OCI-LY3 (cell line): ENCODE data around the gene CACNA1C.

Experiments
- H2AFZ ChIP-seq: fragments of 200-600, 300-600 bp; shearing (Covaris generic); 2 replicates; pipeline ENCODE4 v1.6.0; 2014; ENCODE audit warnings: antibody characterized with exemption, low read depth, low read length
- H3K27ac ChIP-seq: fragments of 200-600, 300-600 bp; sonication (generic); 2 replicates; pipeline ENCODE4 v1.5.1; 2014; ENCODE audit warnings: mild to moderate bottlenecking, low read length, moderate library complexity, mixed read lengths
- H3K27me3 ChIP-seq: fragments of 200-600, 300-600 bp; sonication (generic); 2 replicates; pipeline ENCODE4 v1.6.1; 2014; ENCODE audit warnings: low read depth, low read length, mixed read lengths
- H3K36me3 ChIP-seq: fragments of 200-600, 300-600 bp; sonication (generic); replicated peaks from 2 replicates; pipeline ENCODE3; 2014; ENCODE audit warnings: low read depth, low read length, mixed read lengths
- H3K4me1 ChIP-seq: fragments of 300-600, 200-600 bp; sonication (generic); 2 replicates; pipeline ENCODE4 v1.6.1; 2014; ENCODE audit warnings: low read length, mixed read lengths
- H3K4me2 ChIP-seq: fragments of 200-600, 300-600 bp; sonication (generic); 2 replicates; pipeline ENCODE4 v1.6.1; 2014; ENCODE audit warnings: low read length, mixed read lengths
- H3K4me3 ChIP-seq: fragments of 300-600, 200-600 bp; sonication (generic); 2 replicates; pipeline ENCODE4 v1.5.1; 2014; ENCODE audit warnings: antibody characterized with exemption, mild to moderate bottlenecking, low read length, moderate library complexity
- H3K79me2 ChIP-seq: fragments of 300-600, 200-600 bp; shearing (Covaris generic); 2 replicates; pipeline ENCODE4 v1.6.1; 2014; ENCODE audit warnings: mild to moderate bottlenecking, low read length, mixed read lengths
- H3K9ac ChIP-seq: fragments of 300-600, 200-600 bp; shearing (Covaris generic); 2 replicates; pipeline ENCODE4 v1.6.0; 2014; ENCODE audit warnings: mild to moderate bottlenecking, low read length, moderate library complexity
- H3K9me3 ChIP-seq: fragments of 200-600, 300-600 bp; shearing (Covaris generic); 2 replicates; pipeline ENCODE4 v1.6.1; 2014; ENCODE audit warnings: low read length, mixed read lengths; ENCODE audit not compliant: insufficient read depth
- H4K20me1 ChIP-seq: fragments of 200-600, 300-600 bp; sonication (generic); 2 replicates; pipeline ENCODE4 v1.6.1; 2016; ENCODE audit warnings: low read length, mixed read lengths; ENCODE audit not compliant: insufficient read depth
- CTCF ChIP-seq: fragments of 200-600, 300-600 bp; sonication (generic); IDR thresholded peaks from 2 replicates; pipeline ENCODE4 v1.5.1; 2014; ENCODE audit warnings: antibody characterized with exemption, low read length, low read depth
- EZH2phosphoT487 ChIP-seq: fragments of 200-600 bp; shearing (Covaris generic); IDR thresholded peaks from 2 replicates; pipeline ENCODE4 v1.6.1; 2018; ENCODE audit warnings: antibody characterized with exemption, mixed run types, low read depth

CACNA1C gene

GRCh38 chr12:2355604-2356003 lies 302.8 kb downstream of the CACNA1C start:
- Histone ChIP-seq H3K27ac (no peak overlapping the region), H3K36me3 (no peaks in the 10 kb centered on the region), H3K79me2 (no peaks in the 10 kb centered on the region), H2AFZ (no peak overlapping the region), H3K27me3 (peaks cover 27% of the 10 kb centered on the region), H3K9me3 (no peaks in the 10 kb centered on the region), H3K4me1 (0 out of 2 replicates have a peak, but pooled peaks cover 6% of the 10 kb centered on the region), H3K4me2 (no peak overlapping the region), H3K4me3 (no peak overlapping the region), H4K20me1 (no peaks in the 10 kb centered on the region), H3K9ac (no peak overlapping the region)
- TF ChIP-seq EZH2phosphoT487 (no peak), CTCF (no peak)

- TF ChIP-seq EZH2phosphoT487 (no peak), CTCF (no peak)
Observed at GRCh38 chr12:2356601-2357125, 303.9 kb downstream of the CACNA1C start.

GRCh38 chr12:2358986-2359658 lies 306.3 kb downstream of the CACNA1C start:
- H3K4me3 ChIP-seq: no peak overlapping the region
- no peak overlapping the region for H3K4me2 ChIP-seq
- TF ChIP-seq EZH2phosphoT487: no peak
- TF ChIP-seq CTCF: peak; percentile 28
- no peak overlapping the region for H2AFZ ChIP-seq
- H3K36me3 ChIP-seq: no peaks in the 10 kb centered on the region
- no peak overlapping the region for H3K9ac ChIP-seq
- H3K9me3 ChIP-seq: no peaks in the 10 kb centered on the region
- H3K4me1 ChIP-seq: 0 out of 2 replicates have a peak, but pooled peaks cover 6% of the 10 kb centered on the region
- peaks cover 13% of the 10 kb centered on the region for H3K27me3 ChIP-seq
- H3K27ac ChIP-seq: no peak overlapping the region
- no peaks in the 10 kb centered on the region for H3K79me2 ChIP-seq
- H4K20me1 ChIP-seq: no peaks in the 10 kb centered on the region

More at GRCh38 chr12:2356601-2357125, 303.9 kb downstream of the CACNA1C start:
- Histone ChIP-seq H3K36me3 (no peaks in the 10 kb centered on the region), H3K9me3 (no peaks in the 10 kb centered on the region), H4K20me1 (no peaks in the 10 kb centered on the region), H3K79me2 (no peaks in the 10 kb centered on the region), H2AFZ (no peak overlapping the region), H3K4me3 (no peak overlapping the region), H3K27ac (no peak overlapping the region), H3K9ac (no peak overlapping the region), H3K4me2 (no peak overlapping the region), H3K27me3 (peaks cover 27% of the 10 kb centered on the region), H3K4me1 (0 out of 2 replicates have a peak, but pooled peaks cover 6% of the 10 kb centered on the region)

GRCh38 chr12:2359725-2360629 lies 307.2 kb downstream of the CACNA1C start:
- no peaks in the 10 kb centered on the region for H4K20me1 ChIP-seq
- H2AFZ ChIP-seq: no peak overlapping the region
- no peaks in the 10 kb centered on the region for H3K9me3 ChIP-seq
- H3K27me3 ChIP-seq: peaks cover 5% of the 10 kb centered on the region
- H3K4me3 ChIP-seq: no peak overlapping the region
- no peaks in the 10 kb centered on the region for H3K79me2 ChIP-seq
- no peak for TF ChIP-seq EZH2phosphoT487
- no peak for TF ChIP-seq CTCF
- H3K27ac ChIP-seq: no peak overlapping the region
- H3K4me1 ChIP-seq: 0 out of 2 replicates have a peak, but pooled peaks cover 6% of the 10 kb centered on the region
- no peaks in the 10 kb centered on the region for H3K36me3 ChIP-seq
- no peak overlapping the region for H3K9ac ChIP-seq
- H3K4me2 ChIP-seq: no peak overlapping the region
